Smooth muscle cell (in vitro differentiated cells): ENCODE results near the gene ZBP1. TPM values are rescaled to one million over a fixed set of nuclear protein-coding genes. Genes with fewer than 3 reads are reported as not detected.

Experiments
- DNase-seq: peaks from one replicate; lab custom pipeline; 2025; ENCODE audit not compliant: unreplicated experiment; lab: John Stamatoyannopoulos, UW
- H2AFZ ChIP-seq: fragments of 200-600 bp; sonication (generic); 2 replicates; pipeline ENCODE4 v1.6.0; 2016; ENCODE audit warnings: antibody characterized with exemption, low read depth, mild to moderate bottlenecking
- H3F3A ChIP-seq: fragments of 200-600 bp; sonication (generic); 2 replicates; pipeline ENCODE4 v1.6.0; 2017; ENCODE audit warnings: antibody characterized with exemption, low read depth
- H3K27ac ChIP-seq: fragments of 200-600 bp; sonication (generic); 2 replicates; pipeline ENCODE4 v1.5.1; 2016; ENCODE audit warnings: low read depth, mild to moderate bottlenecking
- H3K27me3 ChIP-seq: fragments of 200-600 bp; sonication (generic); 2 replicates; pipeline ENCODE4 v1.6.1; 2016; ENCODE audit warnings: low read depth, mild to moderate bottlenecking
- H3K36me3 ChIP-seq: fragments of 200-600 bp; sonication (generic); 2 replicates; pipeline ENCODE4 v1.5.1; 2016; ENCODE audit warnings: low read depth
- H3K4me1 ChIP-seq: fragments of 200-600 bp; sonication (generic); 2 replicates; pipeline ENCODE4 v1.5.1; 2016; ENCODE audit warnings: low read depth
- H3K4me2 ChIP-seq: fragments of 200-600 bp; sonication (generic); 2 replicates; pipeline ENCODE4 v1.6.0; 2016; ENCODE audit warnings: mild to moderate bottlenecking
- H3K4me3 ChIP-seq: fragments of 200-600 bp; sonication (generic); 2 replicates; pipeline ENCODE4 v1.5.1; 2016; ENCODE audit warnings: mild to moderate bottlenecking
- H3K79me2 ChIP-seq: fragments of 200-600 bp; sonication (generic); 2 replicates; pipeline ENCODE4 v1.6.0; 2016; ENCODE audit warnings: low read depth, mild to moderate bottlenecking
- H3K9ac ChIP-seq: fragments of 200-600 bp; sonication (generic); 2 replicates; pipeline ENCODE4 v1.6.0; 2016; ENCODE audit warnings: low read depth
- H3K9me3 ChIP-seq: fragments of 200-600 bp; sonication (generic); replicated peaks from 2 replicates; pipeline ENCODE4 v1.5.1; 2016; ENCODE audit warnings: low read depth
- H4K20me1 ChIP-seq: fragments of 200-600 bp; sonication (generic); 2 replicates; pipeline ENCODE4 v1.6.0; 2016; ENCODE audit warnings: low read depth
- WGBS: methylation state at CpG from one replicate; pipeline ENCODE4 v1.1.7; 2016; ENCODE audit warnings: low lambda C conversion rate; 5-methylcytosine and 5-hydroxymethylcytosine counted together
- polyA plus RNA-seq: library from polyadenylated mRNA; unstranded; fragments of >200 nt; fragmentation: Nextera tagmentation; extraction: Ambion mirVana; gene quantifications from 2 replicates; pipeline ENCODE4 v1.2.1, GENCODE V29; 2016
- total RNA-seq: library from RNA; depleted of rRNA; stranded (reverse); fragments of >200 nt; gene quantifications from 2 replicates; pipeline ENCODE4 v1.2.3, GENCODE V29; 2014
- TF ChIP-seq, protein P1 (sequence below): fragments of 200-600 bp; sonication (generic); IDR thresholded peaks from 2 replicates; pipeline ENCODE4 v1.5.1; 2017; ENCODE audit warnings: borderline replicate concordance, mild to moderate bottlenecking, antibody characterized with exemption; ENCODE audit not compliant: insufficient read depth, poor library complexity, severe bottlenecking

ZBP1 gene
- total and polyA plus RNA-seq, 2 experiments from 2014 or later = not detected

DNA sequence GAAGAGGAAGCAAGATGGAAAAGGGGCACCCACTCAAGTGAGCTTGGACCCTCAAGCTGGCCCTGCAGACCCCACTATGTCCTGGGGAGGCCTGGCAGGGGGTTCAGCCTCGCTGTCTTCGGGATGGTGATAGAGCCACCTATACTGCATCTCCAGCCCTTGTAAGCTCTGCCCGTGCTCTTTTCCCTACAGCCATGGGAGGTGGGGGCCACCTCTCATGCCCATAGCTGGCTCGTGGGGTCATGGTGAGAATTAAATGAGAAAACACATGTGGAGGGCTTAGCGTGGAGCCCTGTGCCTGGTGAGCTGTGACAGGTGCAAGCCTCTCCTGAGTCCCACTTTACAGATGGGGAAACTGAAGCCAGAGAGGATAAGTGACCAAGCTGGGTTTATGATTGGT is 31.6 kb downstream of the ZBP1 start:
- Histone ChIP-seq H3K27me3 (no peaks in the 10 kb centered on the region), H3K36me3 (no peaks in the 10 kb centered on the region), H3K79me2 (no peaks in the 10 kb centered on the region), H2AFZ (no peak overlapping the region), H3K9me3 (no peaks in the 10 kb centered on the region), H3K27ac (no peak overlapping the region), H4K20me1 (no peaks in the 10 kb centered on the region), H3F3A (no peaks in the 10 kb centered on the region), H3K4me3 (no peak overlapping the region), H3K9ac (no peak overlapping the region), H3K4me2 (no peak overlapping the region), H3K4me1 (no peaks in the 10 kb centered on the region)
- no peak for DNase-seq
- TF ChIP-seq, protein P1, sequence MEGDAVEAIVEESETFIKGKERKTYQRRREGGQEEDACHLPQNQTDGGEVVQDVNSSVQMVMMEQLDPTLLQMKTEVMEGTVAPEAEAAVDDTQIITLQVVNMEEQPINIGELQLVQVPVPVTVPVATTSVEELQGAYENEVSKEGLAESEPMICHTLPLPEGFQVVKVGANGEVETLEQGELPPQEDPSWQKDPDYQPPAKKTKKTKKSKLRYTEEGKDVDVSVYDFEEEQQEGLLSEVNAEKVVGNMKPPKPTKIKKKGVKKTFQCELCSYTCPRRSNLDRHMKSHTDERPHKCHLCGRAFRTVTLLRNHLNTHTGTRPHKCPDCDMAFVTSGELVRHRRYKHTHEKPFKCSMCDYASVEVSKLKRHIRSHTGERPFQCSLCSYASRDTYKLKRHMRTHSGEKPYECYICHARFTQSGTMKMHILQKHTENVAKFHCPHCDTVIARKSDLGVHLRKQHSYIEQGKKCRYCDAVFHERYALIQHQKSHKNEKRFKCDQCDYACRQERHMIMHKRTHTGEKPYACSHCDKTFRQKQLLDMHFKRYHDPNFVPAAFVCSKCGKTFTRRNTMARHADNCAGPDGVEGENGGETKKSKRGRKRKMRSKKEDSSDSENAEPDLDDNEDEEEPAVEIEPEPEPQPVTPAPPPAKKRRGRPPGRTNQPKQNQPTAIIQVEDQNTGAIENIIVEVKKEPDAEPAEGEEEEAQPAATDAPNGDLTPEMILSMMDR = no peak
- 90% methylated on average over 5 of the region's 5 CpGs for WGBS

DNA sequence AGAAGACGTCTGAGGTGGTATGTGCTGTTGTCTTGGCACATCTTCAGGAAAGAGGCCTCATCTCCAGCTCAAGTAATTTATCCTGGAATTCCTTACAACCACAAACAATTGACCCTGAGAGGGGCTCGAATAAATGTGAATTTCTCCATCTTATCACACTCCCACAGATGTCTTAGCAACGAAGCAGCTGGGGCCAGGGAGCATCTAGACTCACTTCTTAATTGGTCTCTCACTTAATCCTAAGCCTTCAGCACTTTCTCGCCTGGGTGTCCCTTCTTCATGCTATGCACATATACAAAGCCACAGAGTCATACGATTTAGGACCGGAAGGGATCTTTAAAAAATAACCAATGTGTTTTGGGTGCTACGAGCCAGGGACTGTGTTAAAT is 32.2 kb downstream of the ZBP1 start:
- Histone ChIP-seq H3K9me3 (no peaks in the 10 kb centered on the region), H3K36me3 (no peaks in the 10 kb centered on the region), H3K4me3 (no peak overlapping the region), H3K9ac (no peak overlapping the region), H3K79me2 (no peaks in the 10 kb centered on the region), H3F3A (no peaks in the 10 kb centered on the region), H3K27me3 (no peaks in the 10 kb centered on the region), H3K4me2 (no peak overlapping the region), H3K27ac (no peak overlapping the region), H4K20me1 (no peaks in the 10 kb centered on the region), H2AFZ (no peak overlapping the region), H3K4me1 (no peaks in the 10 kb centered on the region)
- TF ChIP-seq, protein P1 = no peak
- WGBS = 78% methylated on average over 7 of the region's 7 CpGs
- DNase-seq = no peak

DNA sequence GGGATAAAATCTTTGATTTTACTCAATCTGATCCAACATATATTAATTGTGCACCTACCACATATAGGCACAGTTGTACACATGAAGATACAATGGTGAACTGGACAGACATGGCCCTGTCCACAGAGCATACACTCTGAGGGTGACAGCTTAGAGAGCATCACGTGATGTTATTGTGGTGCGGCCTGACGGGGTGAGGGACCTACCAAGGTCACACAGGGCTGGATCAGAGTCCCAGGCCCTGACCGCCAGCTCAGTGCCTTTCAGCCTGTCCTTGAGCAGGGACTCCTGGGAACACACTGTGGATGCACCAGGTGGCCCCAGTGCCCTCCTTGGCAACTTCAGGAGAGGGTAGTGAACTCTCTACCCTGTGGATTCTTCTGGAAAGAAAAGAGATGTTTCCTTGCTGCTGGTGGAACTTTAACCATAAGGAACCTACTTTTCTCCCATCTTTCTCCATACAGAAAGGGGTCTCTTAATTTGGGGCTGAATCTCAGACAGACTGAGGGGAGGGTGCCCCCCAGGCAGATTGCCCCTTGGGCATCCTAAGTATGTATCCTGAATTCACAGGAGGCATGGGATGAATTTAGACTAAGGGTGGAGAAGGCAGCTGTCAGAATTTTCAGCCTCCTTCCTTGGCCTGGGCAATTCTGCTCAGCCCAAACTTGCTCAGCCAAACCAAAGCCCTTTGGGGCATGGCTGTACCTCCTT is 32.8 kb downstream of the ZBP1 start:
- H2AFZ ChIP-seq = no peak overlapping the region
- H3F3A ChIP-seq = peaks cover 2% of the 10 kb centered on the region
- H3K79me2 ChIP-seq = no peaks in the 10 kb centered on the region
- no peaks in the 10 kb centered on the region for H4K20me1 ChIP-seq
- H3K36me3 ChIP-seq = no peaks in the 10 kb centered on the region
- no peaks in the 10 kb centered on the region for H3K27me3 ChIP-seq
- H3K27ac ChIP-seq = no peak overlapping the region
- H3K4me3 ChIP-seq = no peak overlapping the region
- no peaks in the 10 kb centered on the region for H3K4me1 ChIP-seq
- no peak overlapping the region for H3K4me2 ChIP-seq
- WGBS = 96% methylated on average over 4 of the region's 4 CpGs
- no peak for DNase-seq
- no peak overlapping the region for H3K9ac ChIP-seq
- TF ChIP-seq, protein P1 = no peak
- no peaks in the 10 kb centered on the region for H3K9me3 ChIP-seq

DNA sequence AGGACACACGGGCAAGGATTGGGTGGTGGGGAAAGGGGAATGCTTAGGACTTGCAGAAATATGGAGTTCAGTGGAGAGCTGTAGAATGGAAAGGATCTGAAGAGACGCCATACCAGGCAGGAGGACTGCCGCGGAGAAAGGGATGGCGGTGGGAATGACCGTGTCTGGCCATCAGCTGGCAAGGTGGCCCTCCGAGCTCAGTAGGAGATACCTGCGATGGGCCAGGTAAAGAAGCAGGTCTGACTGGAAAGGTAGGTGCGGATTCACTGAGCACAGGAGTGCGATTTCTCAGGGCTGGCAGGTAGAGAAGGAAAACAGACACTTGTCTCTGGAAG is 33.3 kb downstream of the ZBP1 start:
- Histone ChIP-seq H3K27me3 (no peaks in the 10 kb centered on the region), H4K20me1 (no peaks in the 10 kb centered on the region), H3K9me3 (no peaks in the 10 kb centered on the region), H3K4me2 (no peak overlapping the region), H3K9ac (no peak overlapping the region), H2AFZ (no peak overlapping the region), H3K79me2 (no peaks in the 10 kb centered on the region), H3F3A (peaks cover 5% of the 10 kb centered on the region), H3K4me3 (no peak overlapping the region), H3K36me3 (no peaks in the 10 kb centered on the region), H3K27ac (no peak overlapping the region), H3K4me1 (no peaks in the 10 kb centered on the region)
- TF ChIP-seq, protein P1 = no peak
- no peak for DNase-seq
- 84% methylated on average over 10 of the region's 10 CpGs for WGBS
